DMS79 treated with DMSO at 0.1 percent for 48 hours (cell line): Measurements from ENCODE around the gene HSPD1.
"Not testable (repeated sequence)": the region's sequence is repeated elsewhere in the genome, so short reads cannot be mapped to it uniquely, and the experiment has no call there.

Source experiments
- DNase-seq: peaks from one replicate; lab custom pipeline; 2025; lab: John Stamatoyannopoulos, UW

The HSPD1 gene

GRCh38 chr2:197496695-197497094, 2.9 kb downstream of the HSPD1 start:
- DNase-seq: no peak

- no peak for DNase-seq
Observed at GRCh38 chr2:197495433-197496134, 4.1 kb downstream of the HSPD1 start.

- no peak for DNase-seq
Observed at GRCh38 chr2:197487385-197487784, 12.3 kb downstream of the HSPD1 start.

- no peak for DNase-seq
Observed at GRCh38 chr2:197486175-197486574, 13.5 kb downstream of the HSPD1 start.

- DNase-seq: not testable (repeated sequence)
Observed at GRCh38 chr2:197484248-197484647, 15.4 kb downstream of the HSPD1 start.

GRCh38 chr2:197480165-197481036, 19.2 kb downstream of the HSPD1 start:
- no peak for DNase-seq

- DNase-seq: no peak
Observed at GRCh38 chr2:197477797-197478196, 21.8 kb downstream of the HSPD1 start.

- no peak for DNase-seq
Observed at GRCh38 chr2:197472166-197472565, 27.5 kb downstream of the HSPD1 start.

- DNase-seq: no peak
Observed at GRCh38 chr2:197464175-197464574, 35.5 kb downstream of the HSPD1 start.

GRCh38 chr2:197461057-197461456, 38.6 kb downstream of the HSPD1 start:
- no peak for DNase-seq

- no peak for DNase-seq
Observed at GRCh38 chr2:197460649-197461048, 39.0 kb downstream of the HSPD1 start.

- DNase-seq: no peak
Observed at GRCh38 chr2:197455428-197455827, 44.2 kb downstream of the HSPD1 start.

- DNase-seq: no peak
Observed at GRCh38 chr2:197454923-197455322, 44.7 kb downstream of the HSPD1 start.

- DNase-seq: peak; percentile 43
Observed at GRCh38 chr2:197453914-197454398, 45.7 kb downstream of the HSPD1 start.

GRCh38 chr2:197453123-197453913, 46.3 kb downstream of the HSPD1 start, which contains the start of gene COQ10B:
COQ10B (plus strand) TSS chr2:197453552; CDS start chr2:197453561, 9 bp downstream.
- peak; percentile 97 for DNase-seq

GRCh38 chr2:197452754-197453122, 46.9 kb downstream of the HSPD1 start:
- no peak for DNase-seq

GRCh38 chr2:197450935-197451358, 48.7 kb downstream of the HSPD1 start:
- not testable (repeated sequence) for DNase-seq

- DNase-seq: peak; percentile 61
Observed at GRCh38 chr2:197450465-197450864, 49.2 kb downstream of the HSPD1 start.

- no peak for DNase-seq
Observed at GRCh38 chr2:197446844-197447243, 52.8 kb downstream of the HSPD1 start.

GRCh38 chr2:197445746-197446145, 53.9 kb downstream of the HSPD1 start:
- DNase-seq: no peak

GRCh38 chr2:197442857-197443256, 56.8 kb downstream of the HSPD1 start:
- no peak for DNase-seq

- no peak for DNase-seq
Observed at GRCh38 chr2:197437380-197437779, 62.3 kb downstream of the HSPD1 start.
